Measurements from ENCODE around the gene VTI1B. TPM values are rescaled to one million over a fixed set of nuclear protein-coding genes. Genes with fewer than 3 reads are reported as not detected.

VTI1B gene
- total RNA-seq, 4 donors from 2014 or later, result 96.1 to 133 (median 114) TPM

DNA sequence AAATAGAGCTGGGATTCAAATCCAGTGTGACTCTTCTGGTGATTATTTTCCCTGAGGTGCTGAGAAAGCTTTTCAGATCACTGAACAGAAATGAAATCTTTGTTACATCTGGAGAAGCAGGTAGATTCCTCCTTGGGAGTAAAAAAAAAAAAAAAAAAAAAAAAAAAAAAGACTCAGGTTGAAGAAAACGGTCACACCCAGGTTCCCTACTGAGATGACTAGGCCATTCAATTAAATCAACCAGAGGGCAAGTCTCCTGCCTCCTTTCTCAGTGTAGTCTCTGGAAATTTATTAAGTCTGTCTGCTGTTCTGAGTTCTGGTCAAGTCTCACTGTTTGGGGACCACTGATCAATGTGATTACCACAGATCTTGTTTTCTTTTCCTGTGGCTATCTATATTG lies 30.7 kb downstream of the VTI1B start:
- ATAC-seq (ENCODE audit: low FRiP score), result no peak
- TF ChIP-seq, protein P1, sequence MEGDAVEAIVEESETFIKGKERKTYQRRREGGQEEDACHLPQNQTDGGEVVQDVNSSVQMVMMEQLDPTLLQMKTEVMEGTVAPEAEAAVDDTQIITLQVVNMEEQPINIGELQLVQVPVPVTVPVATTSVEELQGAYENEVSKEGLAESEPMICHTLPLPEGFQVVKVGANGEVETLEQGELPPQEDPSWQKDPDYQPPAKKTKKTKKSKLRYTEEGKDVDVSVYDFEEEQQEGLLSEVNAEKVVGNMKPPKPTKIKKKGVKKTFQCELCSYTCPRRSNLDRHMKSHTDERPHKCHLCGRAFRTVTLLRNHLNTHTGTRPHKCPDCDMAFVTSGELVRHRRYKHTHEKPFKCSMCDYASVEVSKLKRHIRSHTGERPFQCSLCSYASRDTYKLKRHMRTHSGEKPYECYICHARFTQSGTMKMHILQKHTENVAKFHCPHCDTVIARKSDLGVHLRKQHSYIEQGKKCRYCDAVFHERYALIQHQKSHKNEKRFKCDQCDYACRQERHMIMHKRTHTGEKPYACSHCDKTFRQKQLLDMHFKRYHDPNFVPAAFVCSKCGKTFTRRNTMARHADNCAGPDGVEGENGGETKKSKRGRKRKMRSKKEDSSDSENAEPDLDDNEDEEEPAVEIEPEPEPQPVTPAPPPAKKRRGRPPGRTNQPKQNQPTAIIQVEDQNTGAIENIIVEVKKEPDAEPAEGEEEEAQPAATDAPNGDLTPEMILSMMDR (IDR thresholded peaks at IDR 0.05), result no peak
- DNase-seq (ENCODE audit: low spot score), result no peak

DNA sequence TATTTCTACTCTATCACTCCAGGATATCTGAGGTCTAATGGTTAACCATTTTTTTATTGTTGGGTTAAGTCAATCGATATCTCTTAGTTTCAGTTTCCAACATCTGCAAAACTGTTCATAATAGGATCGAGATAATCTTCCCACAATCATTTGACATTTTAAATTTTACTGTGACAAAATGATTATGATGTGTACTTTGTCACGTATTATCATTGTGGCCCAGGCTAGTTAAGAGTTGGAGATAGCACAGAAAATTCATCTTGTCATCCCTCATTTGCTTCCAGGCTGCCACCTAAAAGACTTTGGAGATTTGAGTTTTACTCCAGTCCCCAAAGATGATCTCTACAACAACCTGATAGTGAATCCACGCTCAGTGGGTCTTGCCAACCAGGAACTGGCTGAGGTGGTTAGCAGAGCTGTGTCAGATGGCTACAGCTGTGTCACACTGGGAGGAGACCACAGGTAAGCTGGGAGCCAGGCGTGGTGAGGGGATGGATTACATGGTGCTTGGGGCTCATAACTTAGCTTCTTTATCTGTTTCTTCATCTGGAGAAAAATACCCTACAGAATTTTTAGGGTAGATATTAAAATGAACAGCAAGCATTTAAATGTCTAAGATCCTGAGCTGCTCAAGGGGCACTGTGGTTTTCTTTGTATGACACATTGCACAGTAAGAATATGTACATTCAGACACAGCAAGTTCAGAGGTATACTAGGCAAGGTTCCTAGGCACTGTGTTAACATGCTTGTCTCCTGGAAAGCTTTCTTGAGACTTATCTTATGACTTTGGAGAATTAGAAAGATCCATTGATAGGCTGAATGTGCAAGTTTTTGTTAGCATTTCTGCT lies 32.3 kb downstream of the VTI1B start:
- ATAC-seq (ENCODE audit: low FRiP score), result no peak
- TF ChIP-seq, protein P1 (IDR thresholded peaks at IDR 0.05), result no peak
- no peak for DNase-seq (ENCODE audit: low spot score)

DNA sequence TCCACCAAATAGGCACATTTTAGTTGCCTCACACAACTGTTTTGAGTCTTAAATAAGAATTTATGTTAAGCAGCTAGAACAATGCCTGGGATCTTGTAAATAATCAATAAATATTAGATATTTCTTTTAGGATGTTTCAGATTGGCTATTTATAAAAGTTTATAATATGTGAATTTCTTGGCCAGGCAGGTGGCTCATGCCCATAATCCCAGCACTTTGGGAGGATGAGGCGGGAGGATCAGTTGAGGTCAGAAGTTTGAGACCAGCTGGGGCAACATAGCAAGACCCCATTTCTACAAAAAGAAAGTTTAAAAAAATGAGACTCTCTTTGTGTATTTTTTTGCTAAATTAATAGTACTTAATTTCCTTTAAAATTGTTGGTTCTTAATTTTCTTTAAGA lies 33.0 kb downstream of the VTI1B start:
- ATAC-seq (ENCODE audit: low FRiP score) (no peak), DNase-seq (ENCODE audit: low spot score) (no peak)
- TF ChIP-seq, protein P1 (IDR thresholded peaks at IDR 0.05), result no peak

DNA sequence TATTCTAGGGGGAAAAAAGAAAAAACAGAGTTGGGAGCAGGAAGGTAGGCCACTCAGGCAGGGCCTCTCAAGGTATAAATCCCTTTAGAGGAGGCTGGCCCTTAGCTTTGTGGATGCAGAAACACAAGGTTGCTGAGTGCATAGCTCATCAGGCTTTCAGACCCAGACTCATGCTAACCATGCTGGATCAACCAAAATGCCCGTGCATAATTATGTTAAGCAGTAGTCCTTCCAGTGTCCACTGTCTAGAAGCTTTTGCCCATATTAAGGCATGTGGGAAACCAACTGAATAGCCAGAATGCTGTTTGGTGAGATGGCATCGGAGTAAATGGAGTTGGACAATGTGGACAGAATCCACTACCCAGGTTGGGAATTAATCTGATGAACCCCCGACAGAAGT lies 35.8 kb downstream of the VTI1B start:
- ATAC-seq (ENCODE audit: low FRiP score), result no peak
- DNase-seq (ENCODE audit: low spot score), result no peak
- TF ChIP-seq, protein P1 (IDR thresholded peaks at IDR 0.05), result no peak

DNA sequence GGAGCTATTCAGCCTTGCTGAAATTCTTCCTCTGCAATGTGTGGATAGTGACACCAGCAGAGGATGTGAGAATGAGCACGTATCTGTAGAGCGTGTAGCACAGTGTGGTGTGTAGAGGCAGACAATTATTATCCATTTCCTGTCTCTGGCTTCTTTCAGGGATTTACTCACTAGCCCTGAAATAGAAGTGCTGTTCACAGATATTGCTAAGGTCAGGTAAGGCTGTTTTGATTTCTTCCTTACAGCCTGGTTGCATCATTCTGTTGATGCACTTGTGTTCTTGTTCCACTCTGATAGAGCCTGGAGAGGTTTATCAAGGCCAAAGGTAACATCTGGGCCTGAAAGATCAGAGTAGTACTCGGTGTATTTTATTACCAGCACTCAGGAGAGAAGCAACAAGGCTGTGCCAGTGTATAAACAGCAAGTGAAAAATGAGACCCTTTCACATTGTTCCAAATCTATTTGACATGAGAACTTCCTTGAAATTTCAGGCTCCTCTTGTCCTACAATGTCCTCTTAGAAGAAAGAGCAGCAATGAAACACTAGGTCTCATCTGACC lies 38.0 kb downstream of the VTI1B start:
- TF ChIP-seq, protein P1 (IDR thresholded peaks at IDR 0.05), result no peak
- ATAC-seq (ENCODE audit: low FRiP score) (no peak), DNase-seq (ENCODE audit: low spot score) (no peak)

DNA sequence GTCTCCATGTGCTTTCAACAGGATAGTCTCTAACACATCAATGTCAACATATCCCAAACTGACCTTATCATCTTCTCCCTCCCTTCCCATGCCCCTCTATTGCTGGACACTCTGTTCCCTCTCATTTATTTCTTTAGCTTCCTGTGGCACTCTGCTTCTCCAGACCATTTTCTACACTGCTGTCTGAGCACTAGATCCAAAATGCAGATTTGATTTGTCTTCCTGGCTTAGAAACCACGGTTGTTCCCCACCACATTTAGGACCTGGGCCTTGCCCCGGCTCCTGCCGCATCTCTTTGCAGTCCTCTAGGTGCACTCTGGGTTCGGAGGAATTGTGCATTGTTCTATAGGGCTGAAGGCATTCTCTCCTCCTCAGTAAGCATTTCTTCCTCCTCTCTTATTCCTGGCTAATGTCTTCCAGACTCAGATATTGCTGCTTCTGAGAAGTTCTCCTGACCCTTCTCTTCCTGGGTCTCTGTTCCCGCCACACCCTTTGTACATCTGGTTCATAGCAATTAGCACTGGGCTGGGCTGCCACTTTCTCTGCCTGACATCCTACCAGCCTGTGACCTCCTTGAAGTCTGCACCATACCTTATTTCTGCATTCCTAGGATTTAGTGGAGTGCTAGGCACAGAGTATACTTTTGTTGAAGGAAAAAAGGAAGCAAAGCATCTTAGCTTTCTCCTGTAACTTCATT lies 40.8 kb downstream of the VTI1B start:
- ATAC-seq (ENCODE audit: low FRiP score) (no peak), DNase-seq (ENCODE audit: low spot score) (no peak)
- TF ChIP-seq, protein P1 (IDR thresholded peaks at IDR 0.05), result no peak

Data from omental fat pad (tissue), 4 donors.